ENCODE data around the gene TMEM121.

- TF ChIP-seq SP1 (IDR thresholded peaks at IDR 0.05), result no peak
- TF ChIP-seq REST (IDR thresholded peaks at IDR 0.05), result no peak
Observed at GRCh38 chr14:105529319-105529568, 2.9 kb downstream of the TMEM121 start.
